Measurements from ENCODE around the gene RNASEH2A. TPM values are rescaled to one million over a fixed set of nuclear protein-coding genes. Genes with fewer than 3 reads are reported as not detected.

Gene RNASEH2A
- total RNA-seq, 1 experiment from 2014 or later, result 72.9 TPM

GRCh38 chr19:12789904-12790619, 16.3 kb upstream of the RNASEH2A start (continued):
- TF ChIP-seq, protein P1, sequence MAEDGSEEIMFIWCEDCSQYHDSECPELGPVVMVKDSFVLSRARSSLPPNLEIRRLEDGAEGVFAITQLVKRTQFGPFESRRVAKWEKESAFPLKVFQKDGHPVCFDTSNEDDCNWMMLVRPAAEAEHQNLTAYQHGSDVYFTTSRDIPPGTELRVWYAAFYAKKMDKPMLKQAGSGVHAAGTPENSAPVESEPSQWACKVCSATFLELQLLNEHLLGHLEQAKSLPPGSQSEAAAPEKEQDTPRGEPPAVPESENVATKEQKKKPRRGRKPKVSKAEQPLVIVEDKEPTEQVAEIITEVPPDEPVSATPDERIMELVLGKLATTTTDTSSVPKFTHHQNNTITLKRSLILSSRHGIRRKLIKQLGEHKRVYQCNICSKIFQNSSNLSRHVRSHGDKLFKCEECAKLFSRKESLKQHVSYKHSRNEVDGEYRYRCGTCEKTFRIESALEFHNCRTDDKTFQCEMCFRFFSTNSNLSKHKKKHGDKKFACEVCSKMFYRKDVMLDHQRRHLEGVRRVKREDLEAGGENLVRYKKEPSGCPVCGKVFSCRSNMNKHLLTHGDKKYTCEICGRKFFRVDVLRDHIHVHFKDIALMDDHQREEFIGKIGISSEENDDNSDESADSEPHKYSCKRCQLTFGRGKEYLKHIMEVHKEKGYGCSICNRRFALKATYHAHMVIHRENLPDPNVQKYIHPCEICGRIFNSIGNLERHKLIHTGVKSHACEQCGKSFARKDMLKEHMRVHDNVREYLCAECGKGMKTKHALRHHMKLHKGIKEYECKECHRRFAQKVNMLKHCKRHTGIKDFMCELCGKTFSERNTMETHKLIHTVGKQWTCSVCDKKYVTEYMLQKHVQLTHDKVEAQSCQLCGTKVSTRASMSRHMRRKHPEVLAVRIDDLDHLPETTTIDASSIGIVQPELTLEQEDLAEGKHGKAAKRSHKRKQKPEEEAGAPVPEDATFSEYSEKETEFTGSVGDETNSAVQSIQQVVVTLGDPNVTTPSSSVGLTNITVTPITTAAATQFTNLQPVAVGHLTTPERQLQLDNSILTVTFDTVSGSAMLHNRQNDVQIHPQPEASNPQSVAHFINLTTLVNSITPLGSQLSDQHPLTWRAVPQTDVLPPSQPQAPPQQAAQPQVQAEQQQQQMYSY (CRISPR knock-in tag; IDR thresholded peaks at IDR 0.05), result no peak
- TF ChIP-seq GTF2I (CRISPR knock-in tag; conservative IDR thresholded peaks at IDR 0.05), result no peak
- 0 out of 2 replicates have a peak, but pooled peaks have one; percentile 31 for TF ChIP-seq ETV6 (CRISPR knock-in tag; IDR thresholded peaks at IDR 0.05)
- no peak for TF ChIP-seq ZNF263 (CRISPR knock-in tag; IDR thresholded peaks at IDR 0.05; ENCODE audit: low read depth)
- no peak for TF ChIP-seq FOXK1 (CRISPR knock-in tag; IDR thresholded peaks at IDR 0.05)
- TF ChIP-seq RORB (CRISPR knock-in tag; IDR thresholded peaks at IDR 0.05), result no peak
- TF ChIP-seq PRRX2 (CRISPR knock-in tag; IDR thresholded peaks at IDR 0.05), result no peak
- no peak for TF ChIP-seq TP53 (CRISPR knock-in tag; IDR thresholded peaks at IDR 0.05)
- peak; percentile 87; the same call in 1 of the 2 replicates for TF ChIP-seq SP1 (CRISPR knock-in tag; conservative IDR thresholded peaks at IDR 0.05)
- no peak for TF ChIP-seq ZNF532 (CRISPR knock-in tag; IDR thresholded peaks at IDR 0.05; ENCODE audit: borderline replicate concordance)
- TF ChIP-seq, protein P2, sequence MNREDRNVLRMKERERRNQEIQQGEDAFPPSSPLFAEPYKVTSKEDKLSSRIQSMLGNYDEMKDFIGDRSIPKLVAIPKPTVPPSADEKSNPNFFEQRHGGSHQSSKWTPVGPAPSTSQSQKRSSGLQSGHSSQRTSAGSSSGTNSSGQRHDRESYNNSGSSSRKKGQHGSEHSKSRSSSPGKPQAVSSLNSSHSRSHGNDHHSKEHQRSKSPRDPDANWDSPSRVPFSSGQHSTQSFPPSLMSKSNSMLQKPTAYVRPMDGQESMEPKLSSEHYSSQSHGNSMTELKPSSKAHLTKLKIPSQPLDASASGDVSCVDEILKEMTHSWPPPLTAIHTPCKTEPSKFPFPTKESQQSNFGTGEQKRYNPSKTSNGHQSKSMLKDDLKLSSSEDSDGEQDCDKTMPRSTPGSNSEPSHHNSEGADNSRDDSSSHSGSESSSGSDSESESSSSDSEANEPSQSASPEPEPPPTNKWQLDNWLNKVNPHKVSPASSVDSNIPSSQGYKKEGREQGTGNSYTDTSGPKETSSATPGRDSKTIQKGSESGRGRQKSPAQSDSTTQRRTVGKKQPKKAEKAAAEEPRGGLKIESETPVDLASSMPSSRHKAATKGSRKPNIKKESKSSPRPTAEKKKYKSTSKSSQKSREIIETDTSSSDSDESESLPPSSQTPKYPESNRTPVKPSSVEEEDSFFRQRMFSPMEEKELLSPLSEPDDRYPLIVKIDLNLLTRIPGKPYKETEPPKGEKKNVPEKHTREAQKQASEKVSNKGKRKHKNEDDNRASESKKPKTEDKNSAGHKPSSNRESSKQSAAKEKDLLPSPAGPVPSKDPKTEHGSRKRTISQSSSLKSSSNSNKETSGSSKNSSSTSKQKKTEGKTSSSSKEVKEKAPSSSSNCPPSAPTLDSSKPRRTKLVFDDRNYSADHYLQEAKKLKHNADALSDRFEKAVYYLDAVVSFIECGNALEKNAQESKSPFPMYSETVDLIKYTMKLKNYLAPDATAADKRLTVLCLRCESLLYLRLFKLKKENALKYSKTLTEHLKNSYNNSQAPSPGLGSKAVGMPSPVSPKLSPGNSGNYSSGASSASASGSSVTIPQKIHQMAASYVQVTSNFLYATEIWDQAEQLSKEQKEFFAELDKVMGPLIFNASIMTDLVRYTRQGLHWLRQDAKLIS (CRISPR knock-in tag; IDR thresholded peaks at IDR 0.05; ENCODE audit: borderline replicate concordance), result no peak
- TF ChIP-seq SMAD4 (CRISPR knock-in tag; IDR thresholded peaks at IDR 0.05), result no peak
- no peak for TF ChIP-seq HMGA2 (CRISPR knock-in tag; IDR thresholded peaks at IDR 0.05)
- TF ChIP-seq NFYB (CRISPR knock-in tag; conservative IDR thresholded peaks at IDR 0.05; ENCODE audit: low read depth), result no peak; the same call in 1 of the 2 replicates
- peak; percentile 42; the same call in 1 of the 2 replicates for TF ChIP-seq ZBTB21 (CRISPR knock-in tag; IDR thresholded peaks at IDR 0.05; ENCODE audit: borderline replicate concordance)
- no peak for TF ChIP-seq EMX1 (CRISPR knock-in tag; IDR thresholded peaks at IDR 0.05)
- TF ChIP-seq RELA (CRISPR knock-in tag; IDR thresholded peaks at IDR 0.05; ENCODE audit: borderline replicate concordance), result no peak
- TF ChIP-seq ELF4 (CRISPR knock-in tag; IDR thresholded peaks at IDR 0.05; ENCODE audit: low read depth), result no peak
- TF ChIP-seq CBFB (CRISPR knock-in tag; IDR thresholded peaks at IDR 0.05; ENCODE audit: low read depth), result no peak
- TF ChIP-seq MXD4 (CRISPR knock-in tag; IDR thresholded peaks at IDR 0.05; ENCODE audit: borderline replicate concordance), result no peak
- peak; percentile 56; the same call in 1 of the 2 replicates for TF ChIP-seq TEAD1 (CRISPR knock-in tag; IDR thresholded peaks at IDR 0.05)
- TF ChIP-seq, protein P3, sequence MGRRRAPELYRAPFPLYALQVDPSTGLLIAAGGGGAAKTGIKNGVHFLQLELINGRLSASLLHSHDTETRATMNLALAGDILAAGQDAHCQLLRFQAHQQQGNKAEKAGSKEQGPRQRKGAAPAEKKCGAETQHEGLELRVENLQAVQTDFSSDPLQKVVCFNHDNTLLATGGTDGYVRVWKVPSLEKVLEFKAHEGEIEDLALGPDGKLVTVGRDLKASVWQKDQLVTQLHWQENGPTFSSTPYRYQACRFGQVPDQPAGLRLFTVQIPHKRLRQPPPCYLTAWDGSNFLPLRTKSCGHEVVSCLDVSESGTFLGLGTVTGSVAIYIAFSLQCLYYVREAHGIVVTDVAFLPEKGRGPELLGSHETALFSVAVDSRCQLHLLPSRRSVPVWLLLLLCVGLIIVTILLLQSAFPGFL (CRISPR knock-in tag; IDR thresholded peaks at IDR 0.05; ENCODE audit: borderline replicate concordance), result no peak
- TF ChIP-seq, protein P4, sequence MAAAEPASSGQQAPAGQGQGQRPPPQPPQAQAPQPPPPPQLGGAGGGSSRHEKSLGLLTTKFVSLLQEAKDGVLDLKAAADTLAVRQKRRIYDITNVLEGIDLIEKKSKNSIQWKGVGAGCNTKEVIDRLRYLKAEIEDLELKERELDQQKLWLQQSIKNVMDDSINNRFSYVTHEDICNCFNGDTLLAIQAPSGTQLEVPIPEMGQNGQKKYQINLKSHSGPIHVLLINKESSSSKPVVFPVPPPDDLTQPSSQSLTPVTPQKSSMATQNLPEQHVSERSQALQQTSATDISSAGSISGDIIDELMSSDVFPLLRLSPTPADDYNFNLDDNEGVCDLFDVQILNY (CRISPR knock-in tag; IDR thresholded peaks at IDR 0.05), result peak; percentile 91
- TF ChIP-seq, protein P5, sequence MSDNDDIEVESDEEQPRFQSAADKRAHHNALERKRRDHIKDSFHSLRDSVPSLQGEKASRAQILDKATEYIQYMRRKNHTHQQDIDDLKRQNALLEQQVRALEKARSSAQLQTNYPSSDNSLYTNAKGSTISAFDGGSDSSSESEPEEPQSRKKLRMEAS (CRISPR knock-in tag; IDR thresholded peaks at IDR 0.05), result peak; percentile 71
- no peak for TF ChIP-seq ZNF232 (CRISPR knock-in tag; IDR thresholded peaks at IDR 0.05)
- TF ChIP-seq ZNF396 (CRISPR knock-in tag; IDR thresholded peaks at IDR 0.05; ENCODE audit: borderline replicate concordance), result no peak
- no peak for TF ChIP-seq ZNF219 (CRISPR knock-in tag; IDR thresholded peaks at IDR 0.05; ENCODE audit: borderline replicate concordance)
